ENCODE data around the gene DTD1.

DTD1 gene

DNA sequence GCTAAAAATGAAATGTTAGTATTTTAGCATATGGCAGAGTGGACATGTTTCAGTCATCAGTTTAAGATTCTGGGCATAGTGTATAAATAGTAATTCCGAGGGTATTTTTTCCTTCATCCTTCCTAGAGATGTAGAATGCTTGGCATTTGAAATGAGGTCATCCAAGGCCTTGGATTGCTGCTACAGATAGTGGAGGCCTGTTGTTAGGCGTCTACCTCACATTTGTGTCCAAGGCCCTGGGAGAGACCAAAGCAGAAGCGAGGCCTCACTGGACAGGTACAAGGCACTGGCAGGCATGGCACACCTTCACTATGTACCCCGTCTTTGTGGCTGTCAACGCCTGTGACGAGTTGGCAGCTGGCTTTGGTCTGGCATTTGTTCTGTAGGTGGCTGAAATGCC, 58.0 kb downstream of the DTD1 start:
- no peak overlapping the region for H3K27ac ChIP-seq
- intact Hi-C loops (cut with DNase I; ENCODE audit: low total_unique reads): no loop called here
- H3K36me3 ChIP-seq: no peaks in the 10 kb centered on the region
- H3K4me1 ChIP-seq: peaks cover 0 to 11% (median 3%) of the 10 kb centered on the region in 4 donors
- no peak for DNase-seq
- TF ChIP-seq CTCF (IDR thresholded peaks at IDR 0.05): no peak
- no peaks in the 10 kb centered on the region for H3K9me3 ChIP-seq
- no peak overlapping the region for H3K4me3 ChIP-seq
- no peaks in the 10 kb centered on the region for H3K27me3 ChIP-seq

DNA sequence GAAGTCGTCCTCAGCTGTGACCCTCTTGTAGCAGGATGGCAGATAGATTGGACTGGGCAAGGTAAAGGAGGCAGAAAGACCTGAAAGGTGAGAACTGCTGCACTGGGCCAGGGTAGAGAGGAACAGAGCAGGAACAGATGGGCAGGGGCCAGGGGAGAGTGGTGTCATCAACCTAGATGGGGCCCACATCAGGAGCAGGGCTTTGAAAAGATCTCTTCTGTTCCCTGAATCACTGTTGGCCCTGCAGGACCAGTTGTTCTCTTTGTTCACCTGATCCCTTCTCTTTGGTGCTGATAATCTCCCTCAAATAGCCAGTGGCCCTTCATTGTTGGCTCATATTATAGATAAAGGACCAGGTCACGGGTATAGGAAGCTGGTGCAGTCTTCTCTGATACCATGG, 59.9 kb downstream of the DTD1 start:
- Histone ChIP-seq H3K36me3 (no peaks in the 10 kb centered on the region), H3K4me3 (no peak overlapping the region), H3K9me3 (no peaks in the 10 kb centered on the region), H3K27me3 (no peaks in the 10 kb centered on the region), H3K4me1 (peaks cover 0 to 17% (median 3%) of the 10 kb centered on the region in 4 donors), H3K27ac (no peak overlapping the region)
- intact Hi-C loops (cut with DNase I; ENCODE audit: low total_unique reads): no loop called here
- no peak for DNase-seq
- TF ChIP-seq CTCF (IDR thresholded peaks at IDR 0.05): no peak

DNA sequence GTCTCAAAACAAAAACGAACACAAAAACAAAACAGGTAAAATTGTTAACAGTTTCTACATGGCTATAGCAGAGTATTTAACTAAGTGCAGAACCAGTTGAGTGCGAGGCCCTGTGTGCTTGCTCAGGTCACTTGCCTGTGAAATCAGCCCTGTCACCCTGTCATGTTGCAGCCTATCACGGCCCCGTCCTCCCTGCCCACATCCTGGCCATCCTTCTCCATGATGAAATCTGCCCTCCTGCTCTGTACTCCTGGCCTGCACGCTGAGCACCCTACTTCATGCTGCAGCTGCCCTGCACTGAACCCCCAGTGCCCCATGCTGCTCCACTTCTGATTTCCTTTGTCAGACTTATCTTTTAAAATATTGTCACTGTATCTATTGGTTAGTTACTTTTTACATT, 62.4 kb downstream of the DTD1 start:
- intact Hi-C loops (cut with DNase I; ENCODE audit: low total_unique reads): no loop called here
- H3K4me1 ChIP-seq: peaks cover 0 to 28% (median 3%) of the 10 kb centered on the region in 4 donors
- no peak overlapping the region for H3K4me3 ChIP-seq

DNA sequence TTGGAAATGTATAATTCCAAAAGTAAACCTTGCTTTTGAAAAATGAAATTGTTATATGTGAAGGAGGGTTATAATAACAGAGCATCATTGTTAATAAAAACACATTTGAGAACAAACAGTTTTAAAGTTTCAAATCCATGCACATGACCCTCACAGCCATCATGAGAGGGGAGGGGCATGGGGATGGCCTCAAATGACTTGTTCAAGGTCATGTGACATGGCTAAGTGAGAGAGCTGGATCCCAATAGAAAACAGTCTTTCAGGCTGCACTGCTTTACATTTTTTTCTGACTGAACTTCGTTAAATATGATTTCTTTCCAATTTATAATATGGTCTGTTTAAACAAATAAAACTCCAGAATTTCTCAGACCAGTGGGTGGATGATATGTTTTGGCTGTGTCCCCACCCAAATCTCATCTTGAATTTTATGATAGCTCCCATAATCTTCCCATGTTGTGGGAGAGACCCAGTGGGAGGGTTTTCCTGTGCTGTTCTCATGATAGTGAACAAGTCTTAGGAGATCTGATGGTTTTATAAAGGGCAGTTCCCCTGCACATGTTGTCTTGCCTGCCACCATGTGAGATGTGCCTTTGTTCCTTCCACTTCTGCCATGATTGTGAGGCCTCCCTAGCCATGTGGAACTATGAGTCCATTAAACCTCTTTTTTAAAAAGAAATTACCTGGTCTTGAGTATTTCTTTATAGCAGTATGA, 66.0 kb downstream of the DTD1 start:
- no peaks in the 10 kb centered on the region for H3K36me3 ChIP-seq
- no peak for DNase-seq
- no peak overlapping the region for H3K4me3 ChIP-seq
- TF ChIP-seq CTCF (IDR thresholded peaks at IDR 0.05): no peak
- H3K27me3 ChIP-seq: no peaks in the 10 kb centered on the region
- intact Hi-C loops (cut with DNase I; ENCODE audit: low total_unique reads): no loop called here
- H3K4me1 ChIP-seq: peaks cover 0 to 16% (median 2%) of the 10 kb centered on the region in 4 donors
- no peaks in the 10 kb centered on the region for H3K9me3 ChIP-seq
- H3K27ac ChIP-seq: no peak overlapping the region

More for the DNA sequence above, 62.4 kb downstream of the DTD1 start:
- no peak for DNase-seq
- no peak overlapping the region for H3K27ac ChIP-seq
- no peak for TF ChIP-seq CTCF (IDR thresholded peaks at IDR 0.05)
- H3K27me3 ChIP-seq: no peaks in the 10 kb centered on the region
- H3K36me3 ChIP-seq: no peaks in the 10 kb centered on the region
- no peaks in the 10 kb centered on the region for H3K9me3 ChIP-seq

DNA sequence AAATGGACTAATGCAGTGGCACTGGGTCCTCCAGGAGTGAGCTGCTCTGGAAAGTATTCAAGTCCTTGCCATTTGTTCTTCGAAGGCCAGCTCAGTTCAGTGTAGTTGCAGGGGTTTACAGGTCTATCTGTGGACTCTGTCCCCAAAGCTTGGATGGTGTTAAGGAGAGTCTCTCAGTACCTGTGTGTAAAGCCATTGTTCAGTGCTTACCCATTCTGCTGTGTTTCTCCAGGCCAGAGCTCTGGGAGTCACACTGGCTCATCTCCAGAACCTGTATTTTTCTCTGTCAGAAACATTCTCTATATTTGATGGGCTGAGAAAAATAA, 66.6 kb downstream of the DTD1 start:
- no peaks in the 10 kb centered on the region for H3K27me3 ChIP-seq
- intact Hi-C loops (cut with DNase I; ENCODE audit: low total_unique reads): no loop called here
- no peak overlapping the region for H3K27ac ChIP-seq
- H3K9me3 ChIP-seq: no peaks in the 10 kb centered on the region
- H3K36me3 ChIP-seq: no peaks in the 10 kb centered on the region
- TF ChIP-seq CTCF (IDR thresholded peaks at IDR 0.05): no peak
- DNase-seq: no peak
- H3K4me1 ChIP-seq: peaks cover 0 to 16% (median 2%) of the 10 kb centered on the region in 4 donors
- H3K4me3 ChIP-seq: no peak overlapping the region

- Histone ChIP-seq H3K27me3 (no peaks in the 10 kb centered on the region), H3K27ac (no peak overlapping the region), H3K4me1 (peaks cover 0 to 13% (median 2%) of the 10 kb centered on the region in 4 donors), H3K36me3 (no peaks in the 10 kb centered on the region), H3K4me3 (no peak overlapping the region), H3K9me3 (no peaks in the 10 kb centered on the region)
- TF ChIP-seq CTCF (IDR thresholded peaks at IDR 0.05): no peak
- DNase-seq: no peak
- intact Hi-C loops (cut with DNase I; ENCODE audit: low total_unique reads): no loop called here
Observed at GRCh38 chr20:18657575-18657974, 69.7 kb downstream of the DTD1 start.

Measured in tibial artery (tissue), 4 donors.